ENCODE results near the gene OPRM1.
"Not testable (repeated sequence)": the region's sequence is repeated elsewhere in the genome, so short reads cannot be mapped to it uniquely, and the experiment has no call there.

OPRM1 gene

DNA sequence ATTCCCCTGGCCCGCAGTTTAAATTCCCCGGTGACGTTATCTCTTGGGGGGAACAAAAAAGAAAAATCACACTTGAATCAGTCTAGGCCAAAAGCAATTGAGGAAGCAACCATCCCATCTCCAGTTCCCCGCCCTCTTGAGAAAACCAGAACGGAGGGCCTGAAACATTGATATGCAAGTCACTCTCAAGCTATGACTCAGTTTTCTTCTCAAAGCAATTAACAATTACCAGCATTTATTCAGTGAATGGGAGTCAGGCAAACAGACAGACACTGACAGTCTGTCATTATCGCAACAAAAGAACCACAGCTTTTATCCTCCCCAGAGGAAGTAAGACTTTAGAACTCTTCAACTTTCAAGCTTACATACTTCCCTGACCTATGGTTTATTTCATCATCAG is 100.9 kb downstream of the OPRM1 start:
- in situ Hi-C loops (cut with HindIII; ENCODE audit: low sequenced_read_pairs): no loop called here

DNA sequence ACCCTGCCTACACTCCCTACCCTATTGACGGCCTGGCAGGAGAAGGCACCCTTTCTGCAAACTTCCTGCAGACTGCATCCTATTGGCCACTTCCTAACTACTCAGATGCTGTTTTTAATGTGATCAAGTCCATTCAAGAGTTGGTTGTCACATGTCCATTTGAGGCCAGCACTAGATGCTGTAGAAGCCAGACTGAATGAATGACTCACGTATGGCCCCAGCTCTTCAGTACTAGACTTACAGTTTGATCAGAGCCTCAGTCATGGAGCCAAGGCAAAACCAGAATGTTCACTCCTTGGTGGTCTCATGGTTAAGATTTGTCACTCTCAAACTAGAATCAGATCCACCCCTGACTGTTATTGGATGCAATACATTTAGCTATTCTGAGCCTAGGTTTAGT is 101.7 kb downstream of the OPRM1 start:
- in situ Hi-C loops (cut with HindIII; ENCODE audit: low sequenced_read_pairs): no loop called here

DNA sequence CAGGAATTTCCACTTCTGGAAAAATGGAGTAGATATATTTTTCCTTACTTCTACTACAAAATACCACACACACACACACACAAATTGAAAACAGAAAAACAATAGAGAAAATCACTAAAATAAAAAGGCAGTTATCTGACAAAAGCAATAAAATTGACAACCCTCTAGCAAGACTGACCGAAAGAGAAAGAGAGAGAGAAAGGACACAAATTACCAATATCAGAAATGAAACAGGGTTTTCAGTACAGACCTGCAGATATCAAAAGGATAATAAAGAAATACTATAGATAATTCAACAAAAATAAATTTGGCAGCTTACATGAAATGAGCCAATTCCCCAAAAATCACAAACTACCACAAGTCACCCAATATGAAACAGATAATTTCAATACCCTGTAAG is 104.7 kb downstream of the OPRM1 start:
- in situ Hi-C loops (cut with HindIII; ENCODE audit: low sequenced_read_pairs): no loop called here

DNA sequence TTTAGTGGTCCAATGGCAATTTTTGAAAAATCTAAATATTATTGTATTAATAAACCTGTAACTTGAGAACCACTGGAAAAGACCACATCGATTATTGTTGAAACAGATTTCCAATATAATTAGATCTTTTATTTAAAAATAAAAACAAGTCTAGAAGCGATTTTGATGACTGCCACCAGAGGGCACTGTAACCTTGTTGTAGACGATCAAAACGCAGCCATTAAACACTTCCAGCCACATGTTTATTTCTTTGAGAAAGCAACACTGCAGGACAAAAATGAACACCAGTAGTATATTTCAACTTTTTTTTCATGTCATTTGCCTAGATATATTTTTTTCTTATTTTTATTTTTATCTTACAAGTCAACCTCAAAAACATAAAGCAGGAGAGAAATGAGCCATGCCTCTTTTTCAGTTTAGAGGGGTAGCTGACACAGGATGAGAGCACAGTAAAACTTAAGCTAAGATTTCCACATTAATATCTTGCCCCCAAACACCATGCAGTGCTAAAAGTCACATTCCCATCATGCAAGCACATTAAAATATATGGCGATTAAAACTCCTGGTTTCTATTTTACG is 115.4 kb downstream of the OPRM1 start:
- in situ Hi-C loops (cut with HindIII; ENCODE audit: low sequenced_read_pairs): loop anchor here (10.0 kb wide), 1 partner anchor 500 kb away; no protein-coding TSS in a partner anchor

DNA sequence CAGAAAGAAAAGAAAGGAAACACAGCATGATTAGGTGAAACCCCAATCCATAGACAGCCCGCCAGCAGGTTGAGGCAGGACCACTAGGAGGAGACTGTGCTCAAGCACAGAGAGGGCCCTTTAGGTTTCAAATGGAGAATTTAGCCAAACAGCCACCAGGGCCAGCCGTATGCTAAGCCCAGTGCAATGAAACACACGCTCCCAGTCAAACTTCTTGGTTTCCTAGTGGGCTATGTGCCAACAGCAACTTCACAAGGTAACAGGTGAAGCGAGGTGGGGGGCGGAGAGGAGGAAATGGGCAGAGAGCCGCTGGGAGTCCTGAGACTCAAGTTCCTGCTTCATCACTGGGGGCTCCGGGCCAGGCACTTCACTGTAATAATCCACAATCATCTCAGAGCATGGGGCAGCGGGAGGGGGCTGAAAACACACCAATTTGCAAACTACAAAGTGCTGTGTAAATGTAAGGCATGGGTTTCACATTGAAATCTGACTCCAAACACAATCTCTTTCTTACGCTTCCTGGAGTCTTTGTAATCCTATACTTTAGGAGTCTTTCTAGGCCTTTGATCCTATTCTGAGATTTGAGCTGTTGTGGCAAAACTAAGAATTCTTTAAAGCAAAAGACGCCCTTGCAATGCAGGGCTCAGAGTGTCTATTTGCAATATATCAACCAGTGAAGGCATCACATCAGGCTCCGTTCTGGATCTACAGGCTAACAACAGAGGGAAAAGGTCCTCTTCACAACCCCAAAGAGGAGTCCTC is 117.3 kb downstream of the OPRM1 start:
- in situ Hi-C loops (cut with HindIII; ENCODE audit: low sequenced_read_pairs): loop anchor here (10.0 kb wide), 1 partner anchor 498 kb away; no protein-coding TSS in a partner anchor

DNA sequence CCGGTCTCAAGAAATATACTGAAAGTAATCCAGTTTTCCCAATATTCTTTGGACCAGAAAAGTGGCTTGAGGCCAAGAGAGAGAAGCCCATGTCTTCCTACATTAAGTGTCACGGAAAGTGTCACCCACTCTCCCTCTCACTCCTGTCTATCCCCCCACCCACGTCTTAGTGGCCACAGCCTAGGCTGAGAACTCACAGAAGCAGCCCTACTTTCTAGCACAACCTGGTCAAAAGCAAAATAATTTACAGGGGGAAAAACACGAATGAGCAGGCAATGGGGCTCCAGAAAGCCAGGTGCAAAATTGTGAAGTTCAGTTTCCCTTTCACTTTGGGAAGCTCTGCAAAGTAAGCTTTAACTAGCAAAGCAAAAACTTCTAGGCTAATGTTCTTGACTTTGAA is 118.0 kb downstream of the OPRM1 start:
- in situ Hi-C loops (cut with HindIII; ENCODE audit: low sequenced_read_pairs): loop anchor here (10.0 kb wide), 1 partner anchor 498 kb away; no protein-coding TSS in a partner anchor

DNA sequence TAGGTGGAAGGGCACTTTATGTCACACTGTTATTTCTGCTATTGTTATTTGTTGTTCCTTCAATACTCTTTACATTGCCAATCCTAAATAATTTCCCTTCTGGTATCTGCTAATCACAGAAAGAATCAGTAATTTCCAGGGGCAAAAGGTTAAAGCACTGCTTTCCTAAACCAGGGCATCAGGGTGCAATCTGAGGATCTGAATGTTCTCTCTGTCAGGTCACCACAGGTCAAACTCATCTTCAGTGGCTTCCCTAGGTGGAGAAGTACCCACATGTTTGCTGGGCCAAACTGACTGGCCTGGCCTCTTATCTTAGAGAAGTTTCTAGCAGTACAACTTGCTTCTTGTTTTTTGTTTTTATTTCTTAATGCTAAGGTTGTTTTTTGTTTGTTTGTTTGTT is 118.7 kb downstream of the OPRM1 start:
- in situ Hi-C loops (cut with HindIII; ENCODE audit: low sequenced_read_pairs): loop anchor here (10.0 kb wide), 1 partner anchor 497 kb away; no protein-coding TSS in a partner anchor

DNA sequence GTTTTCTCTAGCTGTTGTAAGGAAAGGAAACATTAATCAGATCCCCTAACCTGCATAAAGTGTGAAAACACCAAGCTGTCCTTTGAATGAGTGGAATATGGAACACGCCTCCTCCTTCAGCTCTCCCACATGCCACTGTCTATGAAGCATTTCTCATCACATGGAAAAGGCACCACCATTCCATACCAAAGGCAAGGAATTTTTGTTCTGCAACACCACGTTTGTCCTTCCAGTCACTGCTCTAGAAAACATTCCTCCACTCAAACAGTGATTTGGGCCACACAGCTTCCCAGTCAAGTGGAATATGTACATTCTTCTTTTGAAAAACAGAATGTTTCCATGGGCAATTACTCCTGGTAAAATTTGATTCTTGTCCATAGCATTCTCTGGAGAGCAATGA is 120.1 kb downstream of the OPRM1 start:
- in situ Hi-C loops (cut with HindIII; ENCODE audit: low sequenced_read_pairs): loop anchor here (10.0 kb wide), 1 partner anchor 496 kb away; no protein-coding TSS in a partner anchor

DNA sequence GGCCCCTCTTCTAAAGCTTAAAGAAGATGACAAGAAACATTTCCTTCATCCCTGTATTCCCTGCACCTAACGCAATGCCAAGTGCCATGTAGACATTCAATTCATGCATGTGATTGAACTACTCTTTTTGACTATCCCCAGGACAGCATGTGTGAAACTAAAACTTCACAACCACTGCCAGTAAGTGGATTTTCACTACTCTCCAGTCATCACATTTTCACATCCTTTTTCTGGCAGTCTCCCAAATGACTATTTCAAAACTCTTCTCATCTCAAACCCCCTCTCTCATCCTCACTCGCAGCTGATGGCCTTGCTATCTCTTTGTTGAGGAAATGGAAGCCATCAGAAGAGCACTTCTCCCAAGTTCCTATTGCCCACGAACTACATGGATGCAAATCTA is 122.6 kb downstream of the OPRM1 start:
- in situ Hi-C loops (cut with HindIII; ENCODE audit: low sequenced_read_pairs): no loop called here

DNA sequence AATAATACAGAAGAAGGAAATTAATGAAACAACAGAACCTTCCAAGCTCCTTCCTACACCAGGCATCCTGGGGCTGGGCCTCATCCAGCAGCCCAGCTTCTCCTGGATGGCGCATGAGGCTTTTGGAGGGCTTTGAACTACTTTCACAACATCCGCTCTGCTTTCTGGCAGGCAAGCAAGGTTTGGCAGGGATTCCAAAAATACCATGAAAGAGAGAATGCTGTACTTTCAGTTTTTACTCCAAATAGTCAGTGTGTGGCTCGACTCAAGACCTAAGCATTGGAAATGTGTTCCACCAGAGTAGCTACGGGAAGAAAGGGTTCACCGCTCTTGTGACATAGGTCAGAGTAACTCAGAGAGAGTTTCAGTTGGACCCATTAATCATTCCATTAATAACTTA is 125.4 kb downstream of the OPRM1 start:
- in situ Hi-C loops (cut with HindIII; ENCODE audit: low sequenced_read_pairs): no loop called here

DNA sequence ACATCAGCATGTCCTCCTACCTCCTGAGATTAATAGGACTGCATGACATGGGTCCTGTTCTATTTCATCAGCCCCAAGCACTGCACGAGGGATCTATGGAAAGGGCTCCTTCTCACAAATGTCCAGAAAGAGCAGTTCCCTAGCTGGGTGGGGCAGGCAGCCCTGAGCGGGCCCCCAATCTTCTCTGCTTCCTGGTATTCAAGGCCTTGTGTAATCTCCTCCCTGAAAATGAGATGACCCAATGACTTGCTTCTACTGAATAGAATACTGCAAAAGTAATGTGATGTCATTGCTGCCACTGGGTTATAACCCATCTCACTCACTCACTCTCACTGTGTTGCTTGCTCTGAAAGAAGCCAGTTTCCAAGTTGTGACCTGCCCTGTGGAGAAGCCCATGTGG is 126.4 kb downstream of the OPRM1 start:
- in situ Hi-C loops (cut with HindIII; ENCODE audit: low sequenced_read_pairs): no loop called here

DNA sequence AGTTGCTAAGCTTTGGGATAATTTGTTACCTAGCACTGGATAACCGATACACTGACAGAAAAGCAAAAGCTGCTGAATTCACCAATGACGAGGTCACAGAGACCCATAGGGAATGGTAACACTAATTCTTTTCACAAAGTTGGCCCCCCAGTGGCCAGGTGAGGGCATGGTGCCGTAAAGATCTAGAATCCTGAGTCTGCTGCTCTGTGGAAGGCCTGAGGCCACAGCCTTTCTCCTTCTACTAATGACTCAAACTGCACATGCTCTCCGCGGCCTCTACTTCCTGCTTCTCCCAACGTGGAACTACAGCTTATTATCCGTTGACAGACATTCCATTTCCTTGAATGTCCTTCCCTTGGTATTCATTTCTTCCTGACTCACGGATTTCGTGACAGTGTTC is 127.1 kb downstream of the OPRM1 start:
- in situ Hi-C loops (cut with HindIII; ENCODE audit: low sequenced_read_pairs): no loop called here

DNA sequence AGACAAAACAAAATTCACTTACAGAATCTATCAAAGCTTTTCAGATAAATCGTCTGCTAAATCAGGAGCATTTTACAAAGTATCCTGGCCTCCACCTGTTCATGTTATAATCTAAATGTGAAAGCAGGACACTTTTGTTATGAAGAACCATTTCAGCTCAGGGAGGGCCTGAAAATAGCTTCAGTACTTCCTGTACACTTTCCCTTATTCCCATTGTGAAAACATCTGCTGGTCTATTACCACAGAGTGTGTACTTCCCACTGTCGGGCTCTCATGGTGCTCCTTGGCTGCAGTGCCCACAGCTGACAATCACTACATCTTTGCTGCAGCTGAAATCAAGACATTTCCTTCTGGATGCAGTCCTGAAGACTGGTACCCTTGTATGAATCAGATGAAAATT is 128.1 kb downstream of the OPRM1 start:
- in situ Hi-C loops (cut with HindIII; ENCODE audit: low sequenced_read_pairs): no loop called here

DNA sequence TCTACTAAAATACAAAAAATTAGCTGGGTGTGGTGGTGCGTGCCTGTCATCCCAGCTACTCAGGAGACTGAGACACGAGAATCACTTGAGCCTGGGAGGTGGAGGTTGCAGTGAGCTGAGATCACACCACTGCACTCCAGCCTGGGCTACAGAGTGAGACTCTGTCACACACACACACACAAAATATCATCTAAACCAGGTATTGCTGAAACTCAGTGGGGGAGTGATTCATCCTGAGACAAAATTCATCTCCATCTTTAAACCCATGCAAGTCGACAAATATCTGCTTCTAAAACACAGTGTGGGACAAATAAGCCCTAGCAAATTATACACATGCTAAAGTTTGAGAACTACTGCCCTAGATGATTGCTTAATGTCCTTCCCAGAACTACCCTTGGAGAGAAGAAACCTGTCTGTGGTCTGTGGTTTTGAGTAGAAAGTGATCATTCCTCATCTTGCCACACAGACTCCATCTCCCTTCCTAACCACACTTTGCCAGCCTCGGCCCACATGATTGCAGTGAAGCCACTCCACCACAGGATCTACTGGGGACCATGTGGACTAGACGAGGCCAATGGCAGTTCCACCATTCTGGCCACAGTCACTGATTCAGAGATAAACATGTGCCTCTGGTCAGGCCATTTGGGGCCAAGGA is 130.3 kb downstream of the OPRM1 start:
- in situ Hi-C loops (cut with HindIII; ENCODE audit: low sequenced_read_pairs): no loop called here

DNA sequence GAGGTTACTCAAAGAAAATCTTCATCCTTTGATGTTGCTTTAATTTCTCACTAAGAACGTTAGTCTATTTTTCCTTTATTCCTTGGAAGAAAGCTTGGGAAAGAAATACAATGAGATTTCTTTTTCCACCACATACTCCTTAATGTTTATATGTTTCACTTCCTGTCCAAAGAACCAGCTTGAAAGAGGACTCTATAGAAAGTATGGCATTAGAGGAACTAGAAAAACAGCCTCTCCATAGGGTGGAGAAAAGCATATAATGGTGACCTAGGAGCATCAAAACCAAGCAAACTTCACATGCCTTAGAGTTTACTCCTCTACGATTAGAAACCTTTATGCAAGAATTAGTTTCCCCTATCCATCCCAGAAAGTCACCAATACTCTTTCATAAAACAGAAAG is 131.1 kb downstream of the OPRM1 start:
- in situ Hi-C loops (cut with HindIII; ENCODE audit: low sequenced_read_pairs): no loop called here

DNA sequence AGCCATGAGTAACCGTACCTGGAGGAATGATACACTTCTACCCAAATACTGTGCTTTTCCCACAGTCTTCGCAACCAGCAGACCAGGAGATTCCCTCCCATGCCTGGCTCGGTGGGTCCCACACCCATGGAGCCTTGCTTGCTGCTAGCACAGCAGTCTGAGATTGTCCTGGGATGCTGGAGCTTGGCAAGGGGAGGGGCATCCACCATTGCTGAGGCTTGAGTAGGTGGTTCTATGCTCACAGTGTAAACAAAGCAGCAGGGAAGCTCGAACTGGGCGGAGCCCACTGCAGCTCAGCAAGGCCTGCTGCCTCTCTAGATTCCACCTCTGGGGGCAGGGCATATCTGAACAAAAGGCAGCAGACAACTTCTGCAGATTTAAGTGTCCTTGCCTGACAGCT is 133.4 kb downstream of the OPRM1 start:
- in situ Hi-C loops (cut with HindIII; ENCODE audit: low sequenced_read_pairs): not testable (repeated sequence)

DNA sequence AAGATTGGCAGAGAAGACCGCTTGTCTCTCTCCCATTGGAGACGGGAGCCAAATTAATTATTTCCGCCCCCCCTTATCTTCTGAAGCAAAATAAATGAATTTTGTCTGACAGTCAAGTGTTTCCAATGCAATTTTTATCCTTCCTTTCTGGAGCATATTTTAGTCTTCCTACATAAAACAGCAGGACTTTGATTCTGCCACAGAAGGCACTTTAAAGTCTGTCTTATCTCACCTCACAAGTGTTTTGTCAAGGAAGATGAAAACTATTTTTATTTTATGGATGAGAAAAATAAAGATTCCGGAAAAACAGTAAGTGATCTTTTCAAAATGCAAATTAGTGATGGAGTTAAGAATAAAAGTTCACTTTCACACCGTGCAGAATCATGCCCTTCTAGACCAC is 140.4 kb downstream of the OPRM1 start:
- in situ Hi-C loops (cut with HindIII; ENCODE audit: low sequenced_read_pairs): no loop called here

DNA sequence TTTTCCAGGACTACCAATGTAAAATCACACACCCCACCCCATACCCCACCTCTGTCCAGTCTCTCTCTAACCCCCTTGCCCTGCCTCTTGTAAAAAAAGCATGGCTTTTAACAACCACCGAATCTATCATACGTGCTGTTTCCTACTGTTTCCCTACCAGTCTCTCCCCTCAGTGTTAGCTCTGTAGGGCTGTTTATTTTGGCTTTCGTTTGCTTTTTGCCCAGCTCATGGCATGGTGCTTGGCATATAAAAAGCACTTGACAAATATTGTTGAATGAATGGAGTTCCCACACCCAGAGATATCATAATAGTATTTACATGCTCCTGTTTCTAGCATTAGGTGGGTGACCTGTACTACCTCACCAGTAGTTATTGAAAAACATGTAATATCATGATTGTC is 148.2 kb downstream of the OPRM1 start:
- in situ Hi-C loops (cut with HindIII; ENCODE audit: low sequenced_read_pairs): no loop called here

DNA sequence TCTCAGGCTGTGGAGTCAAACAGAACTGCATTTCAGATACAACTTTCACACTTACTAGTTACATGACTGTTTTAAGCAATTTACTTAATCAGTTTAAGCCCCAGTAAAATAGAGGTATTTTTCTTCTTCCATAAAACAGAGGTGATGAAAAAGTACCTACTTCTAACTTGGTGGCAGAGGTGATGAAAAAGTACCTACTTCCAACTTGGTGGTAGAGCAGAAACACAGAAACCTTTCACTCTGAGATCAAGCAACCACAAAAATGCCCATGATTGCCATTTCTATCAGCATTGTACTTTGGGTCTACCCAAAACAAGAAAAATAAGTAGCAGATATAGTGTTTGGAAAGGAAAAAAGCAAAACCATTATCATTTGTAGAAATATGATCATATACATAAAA is 148.7 kb downstream of the OPRM1 start:
- in situ Hi-C loops (cut with HindIII; ENCODE audit: low sequenced_read_pairs): no loop called here

DNA sequence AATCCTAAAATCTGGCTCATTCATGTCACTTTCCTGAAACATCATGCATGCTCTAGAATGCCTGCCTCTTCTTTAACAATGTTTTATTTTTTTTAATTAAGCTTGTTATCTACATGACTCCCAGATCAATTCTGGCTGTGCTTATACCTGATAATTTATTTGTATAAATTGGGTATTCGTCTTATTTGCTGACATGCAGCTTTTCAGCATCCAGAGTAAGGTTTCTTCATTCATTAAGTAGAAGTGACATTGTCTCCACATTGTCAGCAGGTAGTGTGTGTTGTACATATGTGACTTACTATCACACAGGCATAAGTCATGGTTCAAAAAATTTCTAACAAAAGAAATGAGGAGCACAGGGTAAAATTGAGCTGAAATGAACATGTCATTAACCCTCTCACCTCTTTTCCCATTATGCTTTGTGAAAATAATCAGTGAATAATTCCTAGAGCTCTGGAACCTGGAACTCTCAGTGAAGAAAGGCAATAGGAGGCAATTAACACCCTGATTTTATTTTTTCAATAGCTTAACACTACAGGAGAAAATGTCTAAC is 157.4 kb downstream of the OPRM1 start:
- in situ Hi-C loops (cut with HindIII; ENCODE audit: low sequenced_read_pairs): no loop called here

DNA sequence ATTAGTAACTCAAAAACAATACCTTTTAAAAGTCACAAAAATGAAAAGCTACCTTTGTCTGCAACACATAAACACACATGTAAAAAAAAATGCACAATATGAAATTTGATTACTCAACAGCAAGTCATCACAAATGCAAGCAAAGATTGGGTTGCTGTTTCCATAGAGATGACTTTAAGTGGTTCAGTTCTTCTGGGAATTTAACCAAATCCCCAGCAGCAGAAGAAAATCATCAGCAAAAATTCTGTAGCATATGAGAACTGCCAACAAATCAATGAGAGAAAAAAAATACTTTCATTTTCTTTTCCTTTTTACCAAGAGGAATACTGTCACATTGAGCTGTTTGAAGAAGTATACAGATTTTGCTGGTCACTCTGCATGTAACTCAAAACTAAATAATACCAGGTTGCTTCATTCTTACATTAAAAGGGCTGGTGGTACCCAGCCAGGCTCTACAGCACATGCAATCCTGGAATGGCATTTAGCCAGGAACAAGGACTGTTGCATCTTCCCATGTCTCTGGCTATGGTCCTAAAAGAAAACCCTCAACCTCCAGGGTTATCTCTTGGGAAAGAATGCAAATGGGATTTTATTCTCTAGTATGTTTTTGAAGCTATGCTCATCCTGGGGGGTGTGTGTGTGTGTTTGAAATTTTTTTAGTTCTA is 158.3 kb downstream of the OPRM1 start:
- in situ Hi-C loops (cut with HindIII; ENCODE audit: low sequenced_read_pairs): no loop called here

All from endothelial cell of hepatic sinusoid (primary cell).